Aorta (tissue), 5 donors: ENCODE measurements around the gene EIF4A2. TPM values are rescaled to one million over a fixed set of nuclear protein-coding genes. Genes with fewer than 3 reads are reported as not detected.

Source experiments
- ATAC-seq: fragments of 200-7000 bp; cut with Tn5 transposase; one replicate; pipeline ENCODE4 v1.9.1; 2022; ENCODE audit warnings: moderate library complexity; ENCODE audit not compliant: low FRiP score
- DNase-seq, 2 donors: peaks; one replicate each; pipeline ENCODE4 v3.0.0-alpha.2; 2020
- H3K27ac ChIP-seq, 2 donors: one replicate each; pipeline ENCODE4 v1.5.1; 2013; ENCODE audit warnings: low read length in 2 of 2, mild to moderate bottlenecking in 2 of 2, moderate library complexity in 2 of 2, control low read depth in 1 of 2, inconsistent platforms in 1 of 2, low read depth in 1 of 2
- H3K27me3 ChIP-seq, 2 donors: one replicate each; pipeline ENCODE4 v1.6.1; 2013; ENCODE audit warnings: control low read depth in 1 of 2, low read length in 1 of 2, mild to moderate bottlenecking in 1 of 2, moderate library complexity in 1 of 2; ENCODE audit not compliant: insufficient read depth in 2 of 2, control insufficient read depth in 1 of 2
- H3K36me3 ChIP-seq, 2 donors: one replicate each; pipeline ENCODE4 v1.6.1; 2013; ENCODE audit warnings: control low read depth in 1 of 2, low read length in 1 of 2, mild to moderate bottlenecking in 1 of 2; ENCODE audit not compliant: insufficient read depth in 2 of 2, control insufficient read depth in 1 of 2
- H3K4me1 ChIP-seq, 2 donors: one replicate each; pipeline ENCODE4 v1.6.1; 2013; ENCODE audit warnings: low read length in 2 of 2, control low read depth in 1 of 2, mild to moderate bottlenecking in 1 of 2, moderate library complexity in 1 of 2; ENCODE audit not compliant: insufficient read depth in 2 of 2, control insufficient read depth in 1 of 2
- H3K4me3 ChIP-seq, 2 donors: one replicate each; pipeline ENCODE4 v1.5.1; 2013; ENCODE audit warnings: low read length in 2 of 2, control low read depth in 1 of 2, mild to moderate bottlenecking in 1 of 2
- H3K9me3 ChIP-seq: one replicate; pipeline ENCODE4 v1.6.1; 2013; ENCODE audit warnings: mild to moderate bottlenecking, low read length; ENCODE audit not compliant: control insufficient read depth
- WGBS, 2 donors: extraction: QIAGEN DNeasy Blood & Tissue Kit; methylation state at CpG; one replicate each; pipeline ENCODE4 v1.1.7; 2013; 5-methylcytosine and 5-hydroxymethylcytosine counted together
- intact Hi-C, 2 donors: fragments of 100-400 bp; cut with DNase I; formaldehyde crosslinking; loops; one replicate each; pipeline versions ENCODE4 v1.14.2 to v1.15.0; 2022
- polyA plus RNA-seq, 2 donors: library from polyadenylated mRNA; stranded (reverse); fragments of 200-250 nt; gene quantifications; one replicate each; pipeline ENCODE4 v1.2.3, GENCODE V29; 2013
- total RNA-seq, 2 donors: library from RNA; stranded (reverse); fragmentation: NEBNext Ultra II Directional; extraction: Animal tissue kit (Norgen Biotek cat#: 25700); gene quantifications; one replicate each; pipeline ENCODE4 v1.2.1, GENCODE V29; 2021
- donor health status: healthy with polysubstance abuse.
- donor health status: Bipolar disorder and iron deficiency.
- donor health status: DM: no; HTN: no; CAD: no.
- donor health status: DM: no; HTN: no; CAD: no.
- donor health status: DM: yes; HTN: yes; CAD: no.

EIF4A2 gene
- total and polyA plus RNA-seq, 4 donors, result 330 to 598 (median 483) TPM

- no peaks in the 10 kb centered on the region for H3K36me3 ChIP-seq
- no peaks in the 10 kb centered on the region for H3K9me3 ChIP-seq
- no peak overlapping the region for H3K4me3 ChIP-seq
- ATAC-seq (no peak), DNase-seq (no peak)
- 95 to 96% methylated on average over 5 of the region's 5 CpGs for WGBS, 2 donors
- intact Hi-C loops, result no loop called here
- H3K27me3 ChIP-seq, result peaks cover 0 to 1% of the 10 kb centered on the region in 2 donors
- no peaks in the 10 kb centered on the region for H3K4me1 ChIP-seq
- no peak overlapping the region for H3K27ac ChIP-seq
Observed at GRCh38 chr3:186779204-186779603, 4.2 kb upstream of the EIF4A2 start.

- H3K27ac ChIP-seq, result peak overlapping the region in 1 of 2 donors; percentile 93
- H3K9me3 ChIP-seq, result no peaks in the 10 kb centered on the region
- H3K4me1 ChIP-seq, result peaks cover 0 to 5% of the 10 kb centered on the region in 2 donors
- H3K27me3 ChIP-seq, result peaks cover 0 to 1% of the 10 kb centered on the region in 2 donors
- 1 to 2% methylated on average over 21 of the region's 21 CpGs for WGBS, 2 donors
- peak; percentile 1 for ATAC-seq
- intact Hi-C loops, result loop anchor here in 1 of 2 donors (10.0 kb wide), 2 partner anchors 168 to 218 kb away; partner anchors contain the start of genes AHSG and TBCCD1
- H3K4me3 ChIP-seq, result peak overlapping the region; percentile 80
- DNase-seq, result no peak
- H3K36me3 ChIP-seq, result peaks cover 5% of the 10 kb centered on the region in 2 donors
Observed at GRCh38 chr3:186782542-186783057, 777 bp upstream of the EIF4A2 start.

- Histone ChIP-seq H3K27ac (peak overlapping the region; percentile 88 to 93), H3K9me3 (no peaks in the 10 kb centered on the region), H3K4me3 (peak overlapping the region; percentile 80), H3K36me3 (peaks cover 8 to 9% of the 10 kb centered on the region in 2 donors), H3K4me1 (peaks cover 0 to 7% of the 10 kb centered on the region in 2 donors), H3K27me3 (peaks cover 0 to 1% of the 10 kb centered on the region in 2 donors)
- intact Hi-C loops, result loop anchor here in 1 of 2 donors (10.0 kb wide), 2 partner anchors 169 to 219 kb away; partner anchors contain the start of genes AHSG and TBCCD1
- WGBS, 2 donors, result 0% methylated on average over 50 to 56 of the region's 56 CpGs
- ATAC-seq, result peak; percentile 96
- peak; percentile 94 to 95 for DNase-seq
Observed at GRCh38 chr3:186783731-186784515, 546 bp downstream of the EIF4A2 start.

DNA sequence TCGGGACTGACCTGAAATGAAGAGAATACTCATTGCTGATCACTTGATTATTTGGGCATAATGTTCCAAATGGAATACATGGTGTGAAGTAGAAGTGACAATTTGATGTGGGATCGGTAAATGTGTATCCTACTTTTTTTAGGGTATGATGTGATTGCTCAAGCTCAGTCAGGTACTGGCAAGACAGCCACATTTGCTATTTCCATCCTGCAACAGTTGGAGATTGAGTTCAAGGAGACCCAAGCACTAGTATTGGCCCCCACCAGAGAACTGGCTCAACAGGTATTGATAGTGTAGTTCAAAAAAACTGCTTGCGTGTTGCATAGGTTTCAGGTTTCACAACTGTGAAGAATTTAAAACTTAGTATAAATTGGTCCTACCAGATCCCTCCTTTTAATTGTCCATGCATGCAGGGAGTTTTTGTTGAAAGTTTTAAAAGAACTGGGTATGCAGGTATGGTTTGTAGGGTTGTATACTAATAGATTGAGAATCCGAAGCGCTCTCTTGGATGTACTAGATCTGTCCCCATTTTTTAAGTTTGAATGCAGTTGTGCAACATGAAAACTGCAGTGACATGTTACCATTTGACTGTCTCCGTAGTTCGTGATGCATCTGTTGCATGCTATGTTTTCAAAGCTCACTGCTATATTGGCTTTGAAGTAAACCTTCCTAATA lies 1.6 kb downstream of the EIF4A2 start:
- no peak for DNase-seq
- H3K27ac ChIP-seq, result peak overlapping the region in 1 of 2 donors; percentile 32
- intact Hi-C loops, result loop anchor here in 1 of 2 donors (5.0 to 10.0 kb wide), 3 partner anchors 147 to 220 kb away; partner anchors contain the start of genes AHSG, ST6GAL1 and TBCCD1
- peaks cover 0 to 1% of the 10 kb centered on the region in 2 donors for H3K27me3 ChIP-seq
- no peaks in the 10 kb centered on the region for H3K9me3 ChIP-seq
- WGBS, 2 donors, result 7% methylated on average over 7 of the region's 7 CpGs
- H3K4me3 ChIP-seq, result peak overlapping the region; percentile 80
- H3K4me1 ChIP-seq, result peaks cover 0 to 8% of the 10 kb centered on the region in 2 donors
- peaks cover 10% of the 10 kb centered on the region in 2 donors for H3K36me3 ChIP-seq
- ATAC-seq, result no peak

- Histone ChIP-seq H3K9me3 (no peaks in the 10 kb centered on the region), H3K27ac (no peak overlapping the region), H3K36me3 (peaks cover 10 to 13% of the 10 kb centered on the region in 2 donors), H3K4me3 (peak overlapping the region; percentile 80), H3K4me1 (peaks cover 0 to 8% of the 10 kb centered on the region in 2 donors), H3K27me3 (peaks cover 0 to 1% of the 10 kb centered on the region in 2 donors)
- intact Hi-C loops, result loop anchor here in 1 of 2 donors (5.0 to 10.0 kb wide), 3 partner anchors 147 to 221 kb away; partner anchors contain the start of genes AHSG, ST6GAL1 and TBCCD1
- DNase-seq (no peak), ATAC-seq (no peak)
- WGBS, 2 donors, result 11 to 15% methylated on average over 7 of the region's 7 CpGs
Observed at GRCh38 chr3:186785495-186786018, 2.2 kb downstream of the EIF4A2 start.

DNA sequence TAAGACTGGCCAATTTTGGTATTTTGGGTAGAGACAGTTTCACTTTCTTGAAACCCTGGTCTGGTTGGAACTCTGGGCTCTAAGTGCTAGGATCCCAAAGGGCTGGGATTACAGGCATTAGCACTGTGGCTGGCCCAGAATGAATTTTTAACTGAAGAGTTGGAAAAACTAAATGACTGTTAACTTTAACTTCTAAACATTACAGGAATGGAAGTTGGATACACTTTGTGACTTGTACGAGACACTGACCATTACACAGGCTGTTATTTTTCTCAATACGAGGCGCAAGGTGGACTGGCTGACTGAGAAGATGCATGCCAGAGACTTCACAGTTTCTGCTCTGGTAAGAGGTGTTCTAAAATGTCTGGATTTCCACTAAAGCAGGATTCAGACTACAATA lies 3.5 kb downstream of the EIF4A2 start:
- DNase-seq (no peak), ATAC-seq (no peak)
- Histone ChIP-seq H3K27me3 (peaks cover 0 to 1% of the 10 kb centered on the region in 2 donors), H3K27ac (no peak overlapping the region), H3K36me3 (peaks cover 10 to 13% of the 10 kb centered on the region in 2 donors), H3K9me3 (no peaks in the 10 kb centered on the region), H3K4me3 (peak overlapping the region in 1 of 2 donors; percentile 14), H3K4me1 (peaks cover 0 to 8% of the 10 kb centered on the region in 2 donors)
- intact Hi-C loops, result loop anchor here in 1 of 2 donors (5.0 to 10.0 kb wide), 3 partner anchors 145 to 222 kb away; partner anchors contain the start of genes AHSG, ST6GAL1 and TBCCD1
- 46 to 51% methylated on average over 3 of the region's 3 CpGs for WGBS, 2 donors

- Histone ChIP-seq H3K9me3 (no peaks in the 10 kb centered on the region), H3K27ac (no peak overlapping the region), H3K36me3 (peaks cover 10 to 13% of the 10 kb centered on the region in 2 donors), H3K4me1 (peaks cover 0 to 8% of the 10 kb centered on the region in 2 donors), H3K4me3 (no peak overlapping the region), H3K27me3 (peaks cover 0 to 1% of the 10 kb centered on the region in 2 donors)
- no peak for DNase-seq
- ATAC-seq, result no peak
- 67 to 68% methylated on average over 15 of the region's 15 CpGs for WGBS, 2 donors
- intact Hi-C loops, result loop anchor here in 1 of 2 donors (5.0 to 10.0 kb wide), 3 partner anchors 144 to 223 kb away; partner anchors contain the start of genes AHSG, ST6GAL1 and TBCCD1
Observed at GRCh38 chr3:186787642-186788481, 4.5 kb downstream of the EIF4A2 start.
